Thyroid gland (tissue), 4 donors: Measurements from ENCODE around the gene TSPAN31.

Source experiments
- POLR2A ChIP-seq, 2 donors: fragments of 450-650 bp; IDR thresholded peaks; one replicate each; pipeline ENCODE4 v1.6.1; 2017; ENCODE audit warnings: antibody characterized with exemption in 2 of 2, mild to moderate bottlenecking in 2 of 2, moderate library complexity in 1 of 2
- TF ChIP-seq, protein P1 (sequence below), 6 experiments: fragments of 200-600 bp in 3 of 6; fragments of 450-650 bp in 3 of 6; sonication (generic) in 3 of 6; IDR thresholded peaks; one replicate each; pipeline ENCODE4 v1.5.1; 2016 to 2019; ENCODE audit warnings: antibody characterized with exemption in 6 of 6, mild to moderate bottlenecking in 2 of 6, inconsistent platforms in 1 of 6, moderate library complexity in 1 of 6

GRCh38 chr12:57763881-57764661 is 19.2 kb downstream of the TSPAN31 start:
- TF ChIP-seq, protein P1, sequence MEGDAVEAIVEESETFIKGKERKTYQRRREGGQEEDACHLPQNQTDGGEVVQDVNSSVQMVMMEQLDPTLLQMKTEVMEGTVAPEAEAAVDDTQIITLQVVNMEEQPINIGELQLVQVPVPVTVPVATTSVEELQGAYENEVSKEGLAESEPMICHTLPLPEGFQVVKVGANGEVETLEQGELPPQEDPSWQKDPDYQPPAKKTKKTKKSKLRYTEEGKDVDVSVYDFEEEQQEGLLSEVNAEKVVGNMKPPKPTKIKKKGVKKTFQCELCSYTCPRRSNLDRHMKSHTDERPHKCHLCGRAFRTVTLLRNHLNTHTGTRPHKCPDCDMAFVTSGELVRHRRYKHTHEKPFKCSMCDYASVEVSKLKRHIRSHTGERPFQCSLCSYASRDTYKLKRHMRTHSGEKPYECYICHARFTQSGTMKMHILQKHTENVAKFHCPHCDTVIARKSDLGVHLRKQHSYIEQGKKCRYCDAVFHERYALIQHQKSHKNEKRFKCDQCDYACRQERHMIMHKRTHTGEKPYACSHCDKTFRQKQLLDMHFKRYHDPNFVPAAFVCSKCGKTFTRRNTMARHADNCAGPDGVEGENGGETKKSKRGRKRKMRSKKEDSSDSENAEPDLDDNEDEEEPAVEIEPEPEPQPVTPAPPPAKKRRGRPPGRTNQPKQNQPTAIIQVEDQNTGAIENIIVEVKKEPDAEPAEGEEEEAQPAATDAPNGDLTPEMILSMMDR (IDR thresholded peaks at IDR 0.05) = no peak
- TF ChIP-seq POLR2A (IDR thresholded peaks at IDR 0.05) = no peak
